A673 (cell line): ENCODE measurements around the gene SCUBE1.

Source experiments
- EZH2 ChIP-seq: fragments of 200-600 bp; sonication (generic); IDR thresholded peaks from 2 replicates; pipeline ENCODE4 v1.6.1; 2017; ENCODE audit warnings: borderline replicate concordance, low read depth, mild to moderate bottlenecking, mixed read lengths, antibody characterized with exemption, low read length; ENCODE audit not compliant: poor library complexity, severe bottlenecking
- TF ChIP-seq, protein P1 (sequence below): fragments of 300-800, 200-600 bp; sonication (generic); conservative IDR thresholded peaks from 2 replicates; pipeline ENCODE4 v1.5.1; 2017; ENCODE audit warnings: low read depth, mild to moderate bottlenecking, antibody characterized with exemption, low read length, moderate library complexity, mixed read lengths

- TF ChIP-seq, protein P1, sequence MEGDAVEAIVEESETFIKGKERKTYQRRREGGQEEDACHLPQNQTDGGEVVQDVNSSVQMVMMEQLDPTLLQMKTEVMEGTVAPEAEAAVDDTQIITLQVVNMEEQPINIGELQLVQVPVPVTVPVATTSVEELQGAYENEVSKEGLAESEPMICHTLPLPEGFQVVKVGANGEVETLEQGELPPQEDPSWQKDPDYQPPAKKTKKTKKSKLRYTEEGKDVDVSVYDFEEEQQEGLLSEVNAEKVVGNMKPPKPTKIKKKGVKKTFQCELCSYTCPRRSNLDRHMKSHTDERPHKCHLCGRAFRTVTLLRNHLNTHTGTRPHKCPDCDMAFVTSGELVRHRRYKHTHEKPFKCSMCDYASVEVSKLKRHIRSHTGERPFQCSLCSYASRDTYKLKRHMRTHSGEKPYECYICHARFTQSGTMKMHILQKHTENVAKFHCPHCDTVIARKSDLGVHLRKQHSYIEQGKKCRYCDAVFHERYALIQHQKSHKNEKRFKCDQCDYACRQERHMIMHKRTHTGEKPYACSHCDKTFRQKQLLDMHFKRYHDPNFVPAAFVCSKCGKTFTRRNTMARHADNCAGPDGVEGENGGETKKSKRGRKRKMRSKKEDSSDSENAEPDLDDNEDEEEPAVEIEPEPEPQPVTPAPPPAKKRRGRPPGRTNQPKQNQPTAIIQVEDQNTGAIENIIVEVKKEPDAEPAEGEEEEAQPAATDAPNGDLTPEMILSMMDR: peak; percentile 74
- TF ChIP-seq EZH2: no peak
Measured at GRCh38 chr22:43346521-43346929, 3.4 kb upstream of the SCUBE1 start.
